GM23338 (cell line): ENCODE data around the gene FANCC. TPM values are rescaled to one million over a fixed set of nuclear protein-coding genes. Genes with fewer than 3 reads are reported as not detected.
A peak's percentile ranks its signal among the peaks of the same experiment; 100 is the strongest.

ENCODE experiments used
- ATAC-seq: fragments of 200-7000 bp; cut with Tn5 transposase; 3 replicates; pipeline ENCODE4 v1.9.1; 2020
- DNase-seq: peaks from one replicate; pipeline ENCODE4 v3.0.0-alpha.2; 2015; ENCODE audit warnings: low spot score
- H2AFZ ChIP-seq: fragments of 200-600 bp; sonication (generic); 2 replicates; pipeline ENCODE4 v1.8.0; 2016; ENCODE audit warnings: antibody characterized with exemption, mild to moderate bottlenecking, moderate library complexity
- H3F3A ChIP-seq: fragments of 200-600 bp; sonication (generic); replicated peaks from 2 replicates; pipeline ENCODE4 v1.8.0; 2017; ENCODE audit warnings: antibody characterized with exemption, mixed run types, low read depth
- H3K27ac ChIP-seq: fragments of 200-600 bp; sonication (generic); 2 replicates; pipeline ENCODE4 v1.6.1; 2016; ENCODE audit warnings: low read depth
- H3K27me3 ChIP-seq: fragments of 200-600 bp; sonication (generic); 2 replicates; pipeline ENCODE4 v1.8.0; 2016; ENCODE audit warnings: mild to moderate bottlenecking, mixed run types, moderate library complexity; ENCODE audit not compliant: insufficient read depth
- H3K36me3 ChIP-seq: fragments of 200-600 bp; sonication (generic); 2 replicates; pipeline ENCODE4 v1.8.0; 2016; ENCODE audit warnings: mild to moderate bottlenecking; ENCODE audit not compliant: insufficient read depth
- H3K4me1 ChIP-seq: fragments of 200-600 bp; sonication (generic); 2 replicates; pipeline ENCODE4 v1.8.0; 2016; ENCODE audit warnings: mild to moderate bottlenecking, moderate library complexity; ENCODE audit not compliant: insufficient read depth
- H3K4me2 ChIP-seq: fragments of 200-600 bp; sonication (generic); 2 replicates; pipeline ENCODE4 v1.7.1; 2017; ENCODE audit warnings: mixed run types
- H3K4me3 ChIP-seq: fragments of 200-600 bp; sonication (generic); 2 replicates; pipeline ENCODE4 v1.6.1; 2016; ENCODE audit warnings: mixed run types
- H3K79me2 ChIP-seq: fragments of 200-600 bp; sonication (generic); replicated peaks from 2 replicates; pipeline ENCODE4 v1.8.0; 2017; ENCODE audit warnings: mild to moderate bottlenecking; ENCODE audit not compliant: insufficient read depth
- H3K9me2 ChIP-seq: fragments of 200-600 bp; sonication (generic); 2 replicates; pipeline ENCODE4 v1.8.0; 2017; ENCODE audit not compliant: insufficient read depth
- H4K20me1 ChIP-seq: fragments of 200-600 bp; sonication (generic); replicated peaks from 2 replicates; pipeline ENCODE4 v1.8.0; 2017; ENCODE audit warnings: mild to moderate bottlenecking; ENCODE audit not compliant: insufficient read depth
- H3K27ac Mint-ChIP-seq: 2 replicates; pipeline ENCODE4 v1.8.0; 2020; ENCODE audit warnings: inconsistent platforms, mild to moderate bottlenecking, moderate library complexity, mixed read lengths
- H3K27me3 Mint-ChIP-seq: 3 replicates; pipeline ENCODE4 v1.8.0; 2022; ENCODE audit warnings: low read depth, mild to moderate bottlenecking, moderate library complexity, mixed read lengths, inconsistent platforms; ENCODE audit not compliant: insufficient read depth, poor library complexity
- H3K36me3 Mint-ChIP-seq: 3 replicates; pipeline ENCODE4 v1.8.0; 2021; ENCODE audit warnings: low read depth, mild to moderate bottlenecking, inconsistent platforms, moderate library complexity, mixed read lengths
- H3K4me1 Mint-ChIP-seq: 3 replicates; pipeline ENCODE4 v1.8.0; 2020; ENCODE audit warnings: mild to moderate bottlenecking, inconsistent platforms, mixed read lengths
- H3K4me3 Mint-ChIP-seq: 3 replicates; pipeline ENCODE4 v1.8.0; 2021; ENCODE audit warnings: moderate library complexity, mild to moderate bottlenecking, inconsistent platforms, mixed read lengths
- H3K9me3 Mint-ChIP-seq: 3 replicates; pipeline ENCODE4 v1.8.0; 2020; ENCODE audit warnings: moderate library complexity, mild to moderate bottlenecking, inconsistent platforms, mixed read lengths
- CREB1 ChIP-seq: fragments of 250-450 bp; sonication (Bioruptor Pico); IDR thresholded peaks from 2 replicates; pipeline ENCODE4 v1.5.0; 2020; ENCODE audit warnings: low read depth, mild to moderate bottlenecking, moderate library complexity
- EZH2 ChIP-seq: fragments of 200-600 bp; sonication (generic); IDR thresholded peaks from one replicate; pipeline ENCODE4 v1.8.0; 2017; ENCODE audit warnings: antibody characterized with exemption, mild to moderate bottlenecking, low read depth; ENCODE audit not compliant: unreplicated experiment
- EZH2phosphoT487 ChIP-seq: fragments of 200-600 bp; sonication (generic); IDR thresholded peaks from one replicate; pipeline ENCODE4 v1.8.1; 2018; ENCODE audit warnings: antibody characterized with exemption; ENCODE audit not compliant: unreplicated experiment
- JUNB ChIP-seq: IDR thresholded peaks from one replicate; pipeline ENCODE4 v1.6.1; 2016; ENCODE audit warnings: antibody characterized with exemption; ENCODE audit not compliant: unreplicated experiment
- NANOG ChIP-seq: IDR thresholded peaks from 2 replicates; pipeline ENCODE4 v1.6.1; 2016; ENCODE audit warnings: antibody characterized with exemption, borderline replicate concordance
- ZNF114 ChIP-seq: fragments of 250-450 bp; sonication (Bioruptor Pico); IDR thresholded peaks from 2 replicates; pipeline ENCODE4 v1.5.0; 2020; ENCODE audit warnings: mild to moderate bottlenecking, moderate library complexity
- ZNF331 ChIP-seq: fragments of 250-450 bp; sonication (Bioruptor Pico); IDR thresholded peaks from 2 replicates; pipeline ENCODE4 v1.5.0; 2020; ENCODE audit warnings: low read depth, mild to moderate bottlenecking, moderate library complexity
- polyA plus RNA-seq: library from polyadenylated mRNA; unstranded; fragments of >200 nt; fragmentation: Nextera tagmentation; extraction: Ambion mirVana; gene quantifications from 2 replicates; pipeline ENCODE4 v1.2.1, GENCODE V29; 2016
- total RNA-seq: library from RNA; depleted of rRNA; stranded (reverse); fragments of >200 nt; shearing (Covaris generic); gene quantifications from 2 replicates; pipeline ENCODE4 v1.2.3, GENCODE V29; 2014
- TF ChIP-seq, protein P1 (sequence below), 2 experiments: fragments of 200-600 bp in 1 of 2; sonication (generic) in 1 of 2; conservative IDR thresholded peaks; 2 replicates each; pipeline versions ENCODE4 v1.5.1 to v1.6.1; 2016 to 2017; ENCODE audit warnings: antibody characterized with exemption in 2 of 2, low read depth in 2 of 2, mild to moderate bottlenecking in 2 of 2, moderate library complexity in 1 of 2
- TF ChIP-seq, protein P2 (sequence below): fragments of 250-450 bp; sonication (Bioruptor Pico); IDR thresholded peaks from 2 replicates; pipeline ENCODE4 v1.5.0; 2020; ENCODE audit warnings: mild to moderate bottlenecking, moderate library complexity
- TF ChIP-seq, protein P3 (sequence below): IDR thresholded peaks from one replicate; pipeline ENCODE4 v1.6.1; 2018; ENCODE audit warnings: antibody characterized with exemption; ENCODE audit not compliant: unreplicated experiment

The FANCC gene
- total and polyA plus RNA-seq, 2 experiments from 2014 or later: 7.8 to 18.1 TPM

DNA sequence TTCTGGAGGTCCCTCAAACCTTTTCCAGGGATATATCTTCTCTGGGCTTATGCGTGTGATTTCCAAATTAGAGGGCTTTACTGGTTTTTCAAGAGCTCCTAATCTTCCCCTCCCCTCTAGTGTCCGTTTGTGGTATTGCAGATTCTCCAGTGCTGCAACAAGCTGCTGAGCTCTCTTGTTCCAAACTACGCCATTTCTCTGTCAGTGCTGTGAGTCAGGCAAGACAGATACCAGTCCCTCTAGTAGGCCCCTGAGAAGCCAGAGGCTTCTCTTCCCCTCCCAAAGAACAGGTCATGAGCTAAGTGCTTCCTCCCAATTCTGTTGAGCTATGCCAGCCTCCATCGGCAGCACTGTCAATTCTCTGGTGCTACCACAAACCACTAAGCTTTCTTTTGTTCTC is 149.5 kb downstream of the FANCC start:
- DNase-seq (peak; percentile 97), ATAC-seq (peak; percentile 94)
- peaks cover 21% of the 10 kb centered on the region for H3K4me1 Mint-ChIP-seq
- peak overlapping the region; percentile 36; the same call in 1 of the 2 replicates for H3K27ac ChIP-seq
- H3K27me3 ChIP-seq: no peaks in the 10 kb centered on the region
- no peak overlapping the region for H3K4me3 Mint-ChIP-seq
- H3K4me1 ChIP-seq: peaks cover 13% of the 10 kb centered on the region
- H3K9me3 Mint-ChIP-seq: no peaks in the 10 kb centered on the region
- no peaks in the 10 kb centered on the region for H4K20me1 ChIP-seq
- no peak overlapping the region for H3K4me3 ChIP-seq
- H3K4me2 ChIP-seq: no peak overlapping the region
- H3K27ac Mint-ChIP-seq: peak overlapping the region; percentile 84
- H3K27me3 Mint-ChIP-seq: peaks cover 3% of the 10 kb centered on the region
- no peaks in the 10 kb centered on the region for H3F3A ChIP-seq
- H2AFZ ChIP-seq: no peak overlapping the region
- H3K9me2 ChIP-seq: no peaks in the 10 kb centered on the region
- H3K36me3 Mint-ChIP-seq: peaks cover 7% of the 10 kb centered on the region; the same call in 2 of the 3 replicates
- no peak for TF ChIP-seq NANOG
- TF ChIP-seq, protein P1, sequence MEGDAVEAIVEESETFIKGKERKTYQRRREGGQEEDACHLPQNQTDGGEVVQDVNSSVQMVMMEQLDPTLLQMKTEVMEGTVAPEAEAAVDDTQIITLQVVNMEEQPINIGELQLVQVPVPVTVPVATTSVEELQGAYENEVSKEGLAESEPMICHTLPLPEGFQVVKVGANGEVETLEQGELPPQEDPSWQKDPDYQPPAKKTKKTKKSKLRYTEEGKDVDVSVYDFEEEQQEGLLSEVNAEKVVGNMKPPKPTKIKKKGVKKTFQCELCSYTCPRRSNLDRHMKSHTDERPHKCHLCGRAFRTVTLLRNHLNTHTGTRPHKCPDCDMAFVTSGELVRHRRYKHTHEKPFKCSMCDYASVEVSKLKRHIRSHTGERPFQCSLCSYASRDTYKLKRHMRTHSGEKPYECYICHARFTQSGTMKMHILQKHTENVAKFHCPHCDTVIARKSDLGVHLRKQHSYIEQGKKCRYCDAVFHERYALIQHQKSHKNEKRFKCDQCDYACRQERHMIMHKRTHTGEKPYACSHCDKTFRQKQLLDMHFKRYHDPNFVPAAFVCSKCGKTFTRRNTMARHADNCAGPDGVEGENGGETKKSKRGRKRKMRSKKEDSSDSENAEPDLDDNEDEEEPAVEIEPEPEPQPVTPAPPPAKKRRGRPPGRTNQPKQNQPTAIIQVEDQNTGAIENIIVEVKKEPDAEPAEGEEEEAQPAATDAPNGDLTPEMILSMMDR (conservative IDR thresholded peaks at IDR 0.05; ENCODE audit: low read depth in 2 of 2): peak; percentile 79 to 82
- no peaks in the 10 kb centered on the region for H3K79me2 ChIP-seq
- 0 out of 2 replicates have a peak, but pooled peaks cover 2% of the 10 kb centered on the region for H3K36me3 ChIP-seq

DNA sequence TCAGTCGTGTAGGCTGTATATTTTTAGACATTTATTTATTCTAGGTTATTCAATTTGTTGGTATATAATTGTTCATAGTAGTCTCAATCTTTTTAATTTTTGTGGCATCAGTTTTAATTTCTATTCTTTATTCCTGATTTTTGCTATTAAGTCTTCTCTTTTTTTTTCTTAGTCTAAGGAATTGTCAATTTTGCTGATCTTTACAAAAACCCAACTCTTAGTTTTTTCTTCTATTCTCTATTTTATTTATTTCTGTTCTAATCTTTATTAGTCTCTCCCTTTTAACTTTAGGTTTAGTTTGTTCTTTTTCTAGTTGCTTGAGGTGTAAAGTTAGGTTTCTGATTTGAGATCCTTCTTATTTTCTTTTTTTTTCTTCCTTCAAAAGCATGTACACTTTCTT is 152.5 kb downstream of the FANCC start:
- H3K27ac ChIP-seq: no peak overlapping the region
- no peaks in the 10 kb centered on the region; the same call in 1 of the 2 replicates for H3K4me1 ChIP-seq
- no peak for ATAC-seq
- TF ChIP-seq CREB1 (CRISPR knock-in tag): no peak
- TF ChIP-seq ZNF331 (CRISPR knock-in tag): no peak
- TF ChIP-seq ZNF114 (CRISPR knock-in tag): no peak
- no peak for TF ChIP-seq NANOG
- TF ChIP-seq, protein P2, sequence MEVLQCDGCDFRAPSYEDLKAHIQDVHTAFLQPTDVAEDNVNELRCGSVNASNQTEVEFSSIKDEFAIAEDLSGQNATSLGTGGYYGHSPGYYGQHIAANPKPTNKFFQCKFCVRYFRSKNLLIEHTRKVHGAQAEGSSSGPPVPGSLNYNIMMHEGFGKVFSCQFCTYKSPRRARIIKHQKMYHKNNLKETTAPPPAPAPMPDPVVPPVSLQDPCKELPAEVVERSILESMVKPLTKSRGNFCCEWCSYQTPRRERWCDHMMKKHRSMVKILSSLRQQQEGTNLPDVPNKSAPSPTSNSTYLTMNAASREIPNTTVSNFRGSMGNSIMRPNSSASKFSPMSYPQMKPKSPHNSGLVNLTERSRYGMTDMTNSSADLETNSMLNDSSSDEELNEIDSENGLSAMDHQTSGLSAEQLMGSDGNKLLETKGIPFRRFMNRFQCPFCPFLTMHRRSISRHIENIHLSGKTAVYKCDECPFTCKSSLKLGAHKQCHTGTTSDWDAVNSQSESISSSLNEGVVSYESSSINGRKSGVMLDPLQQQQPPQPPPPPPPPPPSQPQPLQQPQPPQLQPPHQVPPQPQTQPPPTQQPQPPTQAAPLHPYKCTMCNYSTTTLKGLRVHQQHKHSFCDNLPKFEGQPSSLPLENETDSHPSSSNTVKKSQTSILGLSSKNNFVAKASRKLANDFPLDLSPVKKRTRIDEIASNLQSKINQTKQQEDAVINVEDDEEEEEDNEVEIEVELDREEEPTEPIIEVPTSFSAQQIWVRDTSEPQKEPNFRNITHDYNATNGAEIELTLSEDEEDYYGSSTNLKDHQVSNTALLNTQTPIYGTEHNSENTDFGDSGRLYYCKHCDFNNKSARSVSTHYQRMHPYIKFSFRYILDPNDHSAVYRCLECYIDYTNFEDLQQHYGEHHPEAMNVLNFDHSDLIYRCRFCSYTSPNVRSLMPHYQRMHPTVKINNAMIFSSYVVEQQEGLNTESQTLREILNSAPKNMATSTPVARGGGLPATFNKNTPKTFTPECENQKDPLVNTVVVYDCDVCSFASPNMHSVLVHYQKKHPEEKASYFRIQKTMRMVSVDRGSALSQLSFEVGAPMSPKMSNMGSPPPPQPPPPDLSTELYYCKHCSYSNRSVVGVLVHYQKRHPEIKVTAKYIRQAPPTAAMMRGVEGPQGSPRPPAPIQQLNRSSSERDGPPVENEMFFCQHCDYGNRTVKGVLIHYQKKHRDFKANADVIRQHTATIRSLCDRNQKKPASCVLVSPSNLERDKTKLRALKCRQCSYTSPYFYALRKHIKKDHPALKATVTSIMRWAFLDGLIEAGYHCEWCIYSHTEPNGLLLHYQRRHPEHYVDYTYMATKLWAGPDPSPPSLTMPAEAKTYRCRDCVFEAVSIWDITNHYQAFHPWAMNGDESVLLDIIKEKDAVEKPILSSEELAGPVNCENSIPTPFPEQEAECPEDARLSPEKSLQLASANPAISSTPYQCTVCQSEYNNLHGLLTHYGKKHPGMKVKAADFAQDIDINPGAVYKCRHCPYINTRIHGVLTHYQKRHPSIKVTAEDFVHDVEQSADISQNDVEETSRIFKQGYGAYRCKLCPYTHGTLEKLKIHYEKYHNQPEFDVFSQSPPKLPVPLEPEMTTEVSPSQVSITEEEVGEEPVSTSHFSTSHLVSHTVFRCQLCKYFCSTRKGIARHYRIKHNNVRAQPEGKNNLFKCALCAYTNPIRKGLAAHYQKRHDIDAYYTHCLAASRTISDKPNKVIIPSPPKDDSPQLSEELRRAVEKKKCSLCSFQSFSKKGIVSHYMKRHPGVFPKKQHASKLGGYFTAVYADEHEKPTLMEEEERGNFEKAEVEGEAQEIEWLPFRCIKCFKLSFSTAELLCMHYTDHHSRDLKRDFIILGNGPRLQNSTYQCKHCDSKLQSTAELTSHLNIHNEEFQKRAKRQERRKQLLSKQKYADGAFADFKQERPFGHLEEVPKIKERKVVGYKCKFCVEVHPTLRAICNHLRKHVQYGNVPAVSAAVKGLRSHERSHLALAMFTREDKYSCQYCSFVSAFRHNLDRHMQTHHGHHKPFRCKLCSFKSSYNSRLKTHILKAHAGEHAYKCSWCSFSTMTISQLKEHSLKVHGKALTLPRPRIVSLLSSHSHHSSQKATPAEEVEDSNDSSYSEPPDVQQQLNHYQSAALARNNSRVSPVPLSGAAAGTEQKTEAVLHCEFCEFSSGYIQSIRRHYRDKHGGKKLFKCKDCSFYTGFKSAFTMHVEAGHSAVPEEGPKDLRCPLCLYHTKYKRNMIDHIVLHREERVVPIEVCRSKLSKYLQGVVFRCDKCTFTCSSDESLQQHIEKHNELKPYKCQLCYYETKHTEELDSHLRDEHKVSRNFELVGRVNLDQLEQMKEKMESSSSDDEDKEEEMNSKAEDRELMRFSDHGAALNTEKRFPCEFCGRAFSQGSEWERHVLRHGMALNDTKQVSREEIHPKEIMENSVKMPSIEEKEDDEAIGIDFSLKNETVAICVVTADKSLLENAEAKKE (CRISPR knock-in tag): no peak
- TF ChIP-seq JUNB: no peak
- TF ChIP-seq EZH2: no peak
- TF ChIP-seq, protein P3, sequence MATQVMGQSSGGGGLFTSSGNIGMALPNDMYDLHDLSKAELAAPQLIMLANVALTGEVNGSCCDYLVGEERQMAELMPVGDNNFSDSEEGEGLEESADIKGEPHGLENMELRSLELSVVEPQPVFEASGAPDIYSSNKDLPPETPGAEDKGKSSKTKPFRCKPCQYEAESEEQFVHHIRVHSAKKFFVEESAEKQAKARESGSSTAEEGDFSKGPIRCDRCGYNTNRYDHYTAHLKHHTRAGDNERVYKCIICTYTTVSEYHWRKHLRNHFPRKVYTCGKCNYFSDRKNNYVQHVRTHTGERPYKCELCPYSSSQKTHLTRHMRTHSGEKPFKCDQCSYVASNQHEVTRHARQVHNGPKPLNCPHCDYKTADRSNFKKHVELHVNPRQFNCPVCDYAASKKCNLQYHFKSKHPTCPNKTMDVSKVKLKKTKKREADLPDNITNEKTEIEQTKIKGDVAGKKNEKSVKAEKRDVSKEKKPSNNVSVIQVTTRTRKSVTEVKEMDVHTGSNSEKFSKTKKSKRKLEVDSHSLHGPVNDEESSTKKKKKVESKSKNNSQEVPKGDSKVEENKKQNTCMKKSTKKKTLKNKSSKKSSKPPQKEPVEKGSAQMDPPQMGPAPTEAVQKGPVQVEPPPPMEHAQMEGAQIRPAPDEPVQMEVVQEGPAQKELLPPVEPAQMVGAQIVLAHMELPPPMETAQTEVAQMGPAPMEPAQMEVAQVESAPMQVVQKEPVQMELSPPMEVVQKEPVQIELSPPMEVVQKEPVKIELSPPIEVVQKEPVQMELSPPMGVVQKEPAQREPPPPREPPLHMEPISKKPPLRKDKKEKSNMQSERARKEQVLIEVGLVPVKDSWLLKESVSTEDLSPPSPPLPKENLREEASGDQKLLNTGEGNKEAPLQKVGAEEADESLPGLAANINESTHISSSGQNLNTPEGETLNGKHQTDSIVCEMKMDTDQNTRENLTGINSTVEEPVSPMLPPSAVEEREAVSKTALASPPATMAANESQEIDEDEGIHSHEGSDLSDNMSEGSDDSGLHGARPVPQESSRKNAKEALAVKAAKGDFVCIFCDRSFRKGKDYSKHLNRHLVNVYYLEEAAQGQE: no peak
- no peak for TF ChIP-seq EZH2phosphoT487

More for the DNA sequence above, 152.5 kb downstream of the FANCC start:
- Histone ChIP-seq H3K4me2 (no peak overlapping the region), H3K4me3 (no peak overlapping the region), H3K9me2 (no peaks in the 10 kb centered on the region), H3F3A (no peaks in the 10 kb centered on the region), H3K36me3 (0 out of 2 replicates have a peak, but pooled peaks cover 2% of the 10 kb centered on the region), H2AFZ (no peak overlapping the region), H3K79me2 (no peaks in the 10 kb centered on the region), H3K27me3 (no peaks in the 10 kb centered on the region), H4K20me1 (no peaks in the 10 kb centered on the region)
- peaks cover 12% of the 10 kb centered on the region; the same call in 2 of the 3 replicates for H3K36me3 Mint-ChIP-seq
- DNase-seq: no peak
- no peak overlapping the region for H3K27ac Mint-ChIP-seq
- no peak overlapping the region for H3K4me3 Mint-ChIP-seq
- H3K9me3 Mint-ChIP-seq: no peaks in the 10 kb centered on the region
- peaks cover 5% of the 10 kb centered on the region for H3K27me3 Mint-ChIP-seq
- peaks cover 6% of the 10 kb centered on the region for H3K4me1 Mint-ChIP-seq
